OCI-LY3 (cell line): ENCODE measurements around the gene ATP1A3.

ENCODE experiments used
- EZH2phosphoT487 ChIP-seq: fragments of 200-600 bp; shearing (Covaris generic); IDR thresholded peaks from 2 replicates; pipeline ENCODE4 v1.6.1; 2018; ENCODE audit warnings: antibody characterized with exemption, mixed run types, low read depth
- TF ChIP-seq, protein P1 (sequence below): fragments of 200-600, 300-600 bp; sonication (generic); IDR thresholded peaks from 2 replicates; pipeline ENCODE4 v1.5.1; 2014; ENCODE audit warnings: antibody characterized with exemption, low read length, low read depth

DNA sequence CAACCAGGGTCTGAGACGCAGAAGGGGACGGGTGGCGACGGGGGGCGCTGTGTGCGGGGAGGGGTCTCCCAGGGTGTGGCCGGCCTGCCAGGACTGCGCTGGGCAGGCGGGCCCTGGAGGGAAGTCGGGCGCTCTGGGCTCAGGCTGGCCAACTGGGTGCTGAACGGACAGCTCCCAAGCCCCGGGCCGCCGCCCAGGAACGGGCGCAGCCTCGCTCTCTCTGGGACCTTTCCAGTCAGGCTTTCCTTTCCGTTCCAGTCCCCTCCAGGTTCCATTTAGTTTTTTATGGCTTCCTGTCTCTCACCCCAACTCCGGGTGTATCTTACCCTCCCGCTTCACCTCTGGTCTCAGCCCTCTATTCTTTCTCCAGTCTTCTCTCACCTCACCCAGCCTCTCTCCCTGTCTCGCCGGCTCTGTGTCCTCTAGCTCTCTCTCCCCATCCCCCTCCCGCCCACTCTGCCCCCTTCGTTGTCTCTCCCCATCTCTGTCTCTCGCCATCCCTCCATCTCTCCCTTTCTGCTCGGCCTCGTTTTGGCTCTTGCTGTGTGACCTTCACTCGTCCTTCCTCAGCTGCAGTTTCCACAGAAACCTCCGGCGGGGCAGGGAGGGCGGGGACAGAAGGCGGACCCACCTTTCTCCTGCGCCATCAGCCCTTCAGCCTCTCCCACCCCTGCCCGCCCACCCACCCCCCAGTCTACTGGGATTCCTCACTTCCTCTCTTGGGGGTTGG, 3.3 kb upstream of the ATP1A3 start:
- no peak for TF ChIP-seq EZH2phosphoT487
- TF ChIP-seq, protein P1, sequence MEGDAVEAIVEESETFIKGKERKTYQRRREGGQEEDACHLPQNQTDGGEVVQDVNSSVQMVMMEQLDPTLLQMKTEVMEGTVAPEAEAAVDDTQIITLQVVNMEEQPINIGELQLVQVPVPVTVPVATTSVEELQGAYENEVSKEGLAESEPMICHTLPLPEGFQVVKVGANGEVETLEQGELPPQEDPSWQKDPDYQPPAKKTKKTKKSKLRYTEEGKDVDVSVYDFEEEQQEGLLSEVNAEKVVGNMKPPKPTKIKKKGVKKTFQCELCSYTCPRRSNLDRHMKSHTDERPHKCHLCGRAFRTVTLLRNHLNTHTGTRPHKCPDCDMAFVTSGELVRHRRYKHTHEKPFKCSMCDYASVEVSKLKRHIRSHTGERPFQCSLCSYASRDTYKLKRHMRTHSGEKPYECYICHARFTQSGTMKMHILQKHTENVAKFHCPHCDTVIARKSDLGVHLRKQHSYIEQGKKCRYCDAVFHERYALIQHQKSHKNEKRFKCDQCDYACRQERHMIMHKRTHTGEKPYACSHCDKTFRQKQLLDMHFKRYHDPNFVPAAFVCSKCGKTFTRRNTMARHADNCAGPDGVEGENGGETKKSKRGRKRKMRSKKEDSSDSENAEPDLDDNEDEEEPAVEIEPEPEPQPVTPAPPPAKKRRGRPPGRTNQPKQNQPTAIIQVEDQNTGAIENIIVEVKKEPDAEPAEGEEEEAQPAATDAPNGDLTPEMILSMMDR: no peak
